Measurements from ENCODE around the gene ATMIN.

Gene ATMIN

GRCh38 chr16:81067166-81067565, 31.5 kb downstream of the ATMIN start:
- no peaks in the 10 kb centered on the region for H3K9me2 ChIP-seq (ENCODE audit: low read depth, low read length)
- H3F3A ChIP-seq (ENCODE audit: insufficient read depth, low read length) = no peaks in the 10 kb centered on the region
- H3K27ac ChIP-seq (ENCODE audit: low read depth, low read length, poor library complexity, severe bottlenecking) = no peak overlapping the region
- no peaks in the 10 kb centered on the region for H3K27me3 ChIP-seq (ENCODE audit: insufficient read depth, low read length)
- H3K4me1 ChIP-seq (ENCODE audit: insufficient read depth, low read length, severe bottlenecking) = no peaks in the 10 kb centered on the region
- H3K79me2 ChIP-seq (ENCODE audit: insufficient read depth, low read length) = no peaks in the 10 kb centered on the region
- no peaks in the 10 kb centered on the region for H4K20me1 ChIP-seq (ENCODE audit: insufficient read depth, low read length)
- no peak overlapping the region for H3K4me3 ChIP-seq (ENCODE audit: low read depth, low read length, poor library complexity, severe bottlenecking)
- TF ChIP-seq CTCF (IDR thresholded peaks at IDR 0.05; ENCODE audit: low read length) = no peak
- TF ChIP-seq EZH2 (IDR thresholded peaks at IDR 0.05; ENCODE audit: borderline replicate concordance, low read length) = no peak
- no peak overlapping the region for H3K4me2 ChIP-seq (ENCODE audit: low read length)
- H3K9ac ChIP-seq (ENCODE audit: low read length) = no peak overlapping the region
- no peaks in the 10 kb centered on the region for H3K9me3 ChIP-seq (ENCODE audit: low read length)
- H2AFZ ChIP-seq (ENCODE audit: low read length) = no peak overlapping the region
- H3K36me3 ChIP-seq (ENCODE audit: insufficient read depth, low read length) = no peaks in the 10 kb centered on the region

- H3K4me1 ChIP-seq (ENCODE audit: insufficient read depth, low read length, severe bottlenecking) = no peaks in the 10 kb centered on the region
- H3K4me3 ChIP-seq (ENCODE audit: low read depth, low read length, poor library complexity, severe bottlenecking) = no peak overlapping the region
- no peak overlapping the region for H3K9ac ChIP-seq (ENCODE audit: low read length)
- H3K27me3 ChIP-seq (ENCODE audit: insufficient read depth, low read length) = no peaks in the 10 kb centered on the region
- no peaks in the 10 kb centered on the region for H3K79me2 ChIP-seq (ENCODE audit: insufficient read depth, low read length)
- H3K4me2 ChIP-seq (ENCODE audit: low read length) = no peak overlapping the region
- no peak for TF ChIP-seq EZH2 (IDR thresholded peaks at IDR 0.05; ENCODE audit: borderline replicate concordance, low read length)
- TF ChIP-seq CTCF (IDR thresholded peaks at IDR 0.05; ENCODE audit: low read length) = no peak
- no peaks in the 10 kb centered on the region for H3F3A ChIP-seq (ENCODE audit: insufficient read depth, low read length)
- H3K36me3 ChIP-seq (ENCODE audit: insufficient read depth, low read length) = no peaks in the 10 kb centered on the region
- no peaks in the 10 kb centered on the region for H4K20me1 ChIP-seq (ENCODE audit: insufficient read depth, low read length)
- no peak overlapping the region for H3K27ac ChIP-seq (ENCODE audit: low read depth, low read length, poor library complexity, severe bottlenecking)
- no peak overlapping the region for H2AFZ ChIP-seq (ENCODE audit: low read length)
- no peaks in the 10 kb centered on the region for H3K9me2 ChIP-seq (ENCODE audit: low read depth, low read length)
- no peaks in the 10 kb centered on the region for H3K9me3 ChIP-seq (ENCODE audit: low read length)
Observed at GRCh38 chr16:81069063-81069462, 33.4 kb downstream of the ATMIN start.

GRCh38 chr16:81070979-81071378, 35.3 kb downstream of the ATMIN start:
- Histone ChIP-seq H2AFZ (ENCODE audit: low read length) (no peak overlapping the region), H3K4me2 (ENCODE audit: low read length) (no peak overlapping the region), H3F3A (ENCODE audit: insufficient read depth, low read length) (no peaks in the 10 kb centered on the region), H3K27ac (ENCODE audit: low read depth, low read length, poor library complexity, severe bottlenecking) (no peak overlapping the region), H3K36me3 (ENCODE audit: insufficient read depth, low read length) (no peaks in the 10 kb centered on the region), H3K9me2 (ENCODE audit: low read depth, low read length) (no peaks in the 10 kb centered on the region), H3K4me1 (ENCODE audit: insufficient read depth, low read length, severe bottlenecking) (peaks cover under 1% of the 10 kb centered on the region), H3K9me3 (ENCODE audit: low read length) (no peaks in the 10 kb centered on the region), H4K20me1 (ENCODE audit: insufficient read depth, low read length) (no peaks in the 10 kb centered on the region), H3K9ac (ENCODE audit: low read length) (no peak overlapping the region), H3K27me3 (ENCODE audit: insufficient read depth, low read length) (no peaks in the 10 kb centered on the region), H3K4me3 (ENCODE audit: low read depth, low read length, poor library complexity, severe bottlenecking) (no peak overlapping the region), H3K79me2 (ENCODE audit: insufficient read depth, low read length) (no peaks in the 10 kb centered on the region)
- TF ChIP-seq EZH2 (IDR thresholded peaks at IDR 0.05; ENCODE audit: borderline replicate concordance, low read length) (no peak), CTCF (IDR thresholded peaks at IDR 0.05; ENCODE audit: low read length) (no peak)

Measured in OCI-LY1 (cell line).